Measurements from ENCODE around the gene KRTAP1-3. TPM values are rescaled to one million over a fixed set of nuclear protein-coding genes. Genes with fewer than 3 reads are reported as not detected.
"Not testable (repeated sequence)": the region's sequence is repeated elsewhere in the genome, so short reads cannot be mapped to it uniquely, and the experiment has no call there.

Gene KRTAP1-3
- total and polyA plus RNA-seq, 2 experiments from 2014 or later, result not detected

DNA sequence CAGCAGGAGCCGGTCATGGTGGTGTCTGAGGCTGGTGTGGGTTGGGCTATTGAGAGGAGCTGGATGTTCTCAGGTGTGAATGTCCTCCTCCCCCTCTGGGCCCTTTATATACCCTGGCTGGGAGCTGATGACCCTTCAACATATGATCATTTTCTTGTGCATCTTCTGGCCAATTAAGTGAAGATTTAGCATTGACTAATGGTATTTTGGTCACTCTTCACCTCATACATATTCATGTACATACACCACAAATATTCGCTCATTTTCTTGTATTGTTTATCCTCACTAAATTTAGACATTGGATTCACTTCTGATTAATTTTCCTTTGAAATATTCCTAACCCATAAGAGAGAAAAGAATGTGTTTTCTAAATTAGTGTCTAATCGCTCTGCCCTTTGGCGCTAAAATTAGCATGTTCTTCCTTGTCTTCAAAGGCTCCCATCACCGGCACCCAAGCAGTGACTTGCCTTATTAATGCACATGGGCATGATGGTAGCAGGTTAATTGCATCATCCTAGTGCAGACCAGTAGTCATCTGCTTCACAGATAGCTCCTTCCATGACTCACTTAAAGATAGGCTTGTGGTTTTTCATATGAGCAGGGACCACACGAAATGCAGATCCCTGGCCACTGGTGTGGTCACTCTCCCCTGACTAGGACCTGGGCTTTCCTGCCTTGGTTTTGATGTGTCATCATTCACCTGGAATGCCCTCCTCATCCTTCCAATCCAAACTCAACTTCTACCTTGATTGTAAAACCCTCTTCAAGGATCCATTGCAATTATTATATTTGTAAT lies 31.4 kb upstream of the KRTAP1-3 start, which contains the start of gene KRTAP2-4:
TSS of gene KRTAP2-4 (minus strand) at position 51 of the 796 bp plus-strand sequence. CDS start at position 17, 34 bp downstream.
- Histone ChIP-seq H3K4me2 (ENCODE audit: unreplicated experiment) (no peak within 1 kb of the TSS), H2AFZ (no peak within 1 kb of the TSS), H3K4me1 (ENCODE audit: insufficient read depth) (peaks cover 47% of the 10 kb centered on the region), H3K27ac (peak within 1 kb of the TSS; percentile 65), H3K79me2 (ENCODE audit: insufficient read depth) (no peaks in the 10 kb centered on the region), H3K27me3 (replicated peaks; ENCODE audit: insufficient read depth) (no peaks in the 10 kb centered on the region), H3K9ac (0 out of 2 replicates have a peak within 1 kb of the TSS, but pooled peaks have one; percentile 1), H3K4me3 (no peak within 1 kb of the TSS), H3K9me3 (ENCODE audit: low read depth) (no peaks in the 10 kb centered on the region), H3F3A (ENCODE audit: insufficient read depth) (peaks cover 56% of the 10 kb centered on the region), H3K9me2 (ENCODE audit: insufficient read depth) (no peaks in the 10 kb centered on the region), H4K20me1 (ENCODE audit: insufficient read depth) (no peaks in the 10 kb centered on the region), H3K36me3 (ENCODE audit: low read depth) (no peaks in the 10 kb centered on the region)
- 53 to 56% methylated on average over 5 to 6 of the region's 6 CpGs for WGBS, 2 experiments (ENCODE audit: low coverage in 1 of 2, low lambda C conversion rate in 2 of 2, missing lambda C conversion rate in 2 of 2)
- TF ChIP-seq EZH2phosphoT487 (IDR thresholded peaks at IDR 0.05; ENCODE audit: insufficient read depth, low read depth) (no peak), EZH2 (IDR thresholded peaks at IDR 0.05; ENCODE audit: insufficient read depth, poor library complexity, severe bottlenecking) (no peak)
- in situ Hi-C loops (cut with MboI), result no loop called here
- DNase-seq, result peak; percentile 90

GRCh38 chr17:41065016-41065689 lies 30.5 kb upstream of the KRTAP1-3 start:
- Histone ChIP-seq H3F3A (ENCODE audit: insufficient read depth) (peaks cover 65% of the 10 kb centered on the region), H3K4me1 (ENCODE audit: insufficient read depth) (peaks cover 56% of the 10 kb centered on the region)
- H2AFZ ChIP-seq; H3K4me2 ChIP-seq (ENCODE audit: unreplicated experiment); H3K9ac ChIP-seq; H3K79me2 ChIP-seq (ENCODE audit: insufficient read depth); in situ Hi-C loops (cut with MboI); H3K27ac ChIP-seq; DNase-seq; H3K36me3 ChIP-seq (ENCODE audit: low read depth); H3K9me3 ChIP-seq (ENCODE audit: low read depth); H3K4me3 ChIP-seq; H4K20me1 ChIP-seq (ENCODE audit: insufficient read depth); H3K9me2 ChIP-seq (ENCODE audit: insufficient read depth); H3K27me3 ChIP-seq (replicated peaks; ENCODE audit: insufficient read depth): not testable (repeated sequence)
- 82 to 86% methylated on average over 6 to 7 of the region's 16 CpGs for WGBS, 2 experiments (ENCODE audit: low coverage in 1 of 2, low lambda C conversion rate in 2 of 2, missing lambda C conversion rate in 2 of 2)

GRCh38 chr17:41064301-41064700 lies 29.6 kb upstream of the KRTAP1-3 start:
- 100% methylated on average over 1 of the region's 1 CpG for WGBS, 2 experiments (ENCODE audit: low coverage in 1 of 2, low lambda C conversion rate in 2 of 2, missing lambda C conversion rate in 2 of 2)
- Histone ChIP-seq H3K27me3 (replicated peaks; ENCODE audit: insufficient read depth) (no peaks in the 10 kb centered on the region), H2AFZ (no peak overlapping the region), H3K4me2 (ENCODE audit: unreplicated experiment) (no peak overlapping the region), H3K9me2 (ENCODE audit: insufficient read depth) (no peaks in the 10 kb centered on the region), H3F3A (ENCODE audit: insufficient read depth) (peaks cover 69% of the 10 kb centered on the region), H4K20me1 (ENCODE audit: insufficient read depth) (no peaks in the 10 kb centered on the region), H3K9me3 (ENCODE audit: low read depth) (no peaks in the 10 kb centered on the region), H3K79me2 (ENCODE audit: insufficient read depth) (no peaks in the 10 kb centered on the region), H3K9ac (no peak overlapping the region), H3K4me1 (ENCODE audit: insufficient read depth) (peaks cover 62% of the 10 kb centered on the region), H3K27ac (no peak overlapping the region), H3K36me3 (ENCODE audit: low read depth) (no peaks in the 10 kb centered on the region), H3K4me3 (no peak overlapping the region)
- TF ChIP-seq EZH2phosphoT487 (IDR thresholded peaks at IDR 0.05; ENCODE audit: insufficient read depth, low read depth) (no peak), EZH2 (IDR thresholded peaks at IDR 0.05; ENCODE audit: insufficient read depth, poor library complexity, severe bottlenecking) (no peak)
- no peak for DNase-seq
- in situ Hi-C loops (cut with MboI), result no loop called here

DNA sequence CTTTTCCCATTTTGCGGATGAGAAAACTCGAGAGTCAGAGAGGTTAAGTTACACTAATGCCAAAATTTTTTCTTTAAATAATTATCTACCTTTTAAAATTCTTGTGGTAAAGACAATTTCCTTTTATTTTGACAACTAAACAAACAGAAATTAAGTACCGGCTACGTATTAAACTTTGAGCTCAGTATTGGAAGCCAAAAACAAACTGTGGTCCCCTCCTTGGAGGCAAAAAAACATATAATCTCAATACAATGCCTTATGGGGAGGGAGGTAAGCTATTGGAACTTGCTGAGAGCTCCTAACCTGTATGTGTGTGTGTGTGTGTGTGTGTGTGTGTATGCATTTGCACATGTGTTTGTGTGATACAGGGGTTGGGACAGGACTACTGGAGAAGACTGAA lies 28.8 kb upstream of the KRTAP1-3 start:
- Histone ChIP-seq H4K20me1 (ENCODE audit: insufficient read depth) (no peaks in the 10 kb centered on the region), H3K9me2 (ENCODE audit: insufficient read depth) (no peaks in the 10 kb centered on the region), H3K4me3 (no peak overlapping the region), H3F3A (ENCODE audit: insufficient read depth) (peaks cover 78% of the 10 kb centered on the region), H3K9ac (no peak overlapping the region), H3K9me3 (ENCODE audit: low read depth) (no peaks in the 10 kb centered on the region), H3K36me3 (ENCODE audit: low read depth) (no peaks in the 10 kb centered on the region), H3K27ac (peak overlapping the region; percentile 85), H3K4me1 (ENCODE audit: insufficient read depth) (peaks cover 69% of the 10 kb centered on the region), H2AFZ (no peak overlapping the region), H3K79me2 (ENCODE audit: insufficient read depth) (no peaks in the 10 kb centered on the region), H3K4me2 (ENCODE audit: unreplicated experiment) (no peak overlapping the region), H3K27me3 (replicated peaks; ENCODE audit: insufficient read depth) (no peaks in the 10 kb centered on the region)
- 98 to 100% methylated on average over 4 of the region's 4 CpGs for WGBS, 2 experiments (ENCODE audit: low coverage in 1 of 2, low lambda C conversion rate in 2 of 2, missing lambda C conversion rate in 2 of 2)
- in situ Hi-C loops (cut with MboI), result no loop called here
- TF ChIP-seq EZH2phosphoT487 (IDR thresholded peaks at IDR 0.05; ENCODE audit: insufficient read depth, low read depth), result no peak
- no peak for DNase-seq
